Colonic mucosa (tissue), 4 donors: ENCODE results near the gene FIBCD1. TPM values are rescaled to one million over a fixed set of nuclear protein-coding genes. Genes with fewer than 3 reads are reported as not detected.

ENCODE experiments used
- DNase-seq: peaks from one replicate; pipeline ENCODE4 v3.0.0-alpha.2; 2020
- H3K27ac ChIP-seq: fragments of 200-600 bp; one replicate; pipeline ENCODE4 v1.8.0; 2021
- H3K27me3 ChIP-seq: fragments of 200-600 bp; one replicate; pipeline ENCODE4 v1.8.0; 2021
- H3K36me3 ChIP-seq: fragments of 200-600 bp; one replicate; pipeline ENCODE4 v1.8.0; 2021
- H3K4me1 ChIP-seq: fragments of 200-600 bp; one replicate; pipeline ENCODE4 v1.8.0; 2021; ENCODE audit warnings: mild to moderate bottlenecking
- H3K4me3 ChIP-seq: fragments of 200-600 bp; one replicate; pipeline ENCODE4 v1.8.0; 2021
- H3K9ac ChIP-seq, 2 donors: one replicate each; pipeline ENCODE4 v1.7.0; 2013; ENCODE audit warnings: control low read depth in 2 of 2, low read depth in 2 of 2, low read length in 2 of 2
- H3K9me3 ChIP-seq: fragments of 200-600 bp; one replicate; pipeline ENCODE4 v1.8.0; 2021
- CTCF ChIP-seq: fragments of 200-600 bp; IDR thresholded peaks from one replicate; pipeline ENCODE4 v1.8.0; 2022; ENCODE audit warnings: antibody characterized with exemption, mild to moderate bottlenecking
- intact Hi-C: fragments of 100-400 bp; cut with DNase I; formaldehyde crosslinking; loops from one replicate; pipeline ENCODE4 v1.14.1; 2022
- total RNA-seq, 2 donors: library from RNA; stranded (reverse); fragmentation: NEBNext Ultra II Directional in 1 of 2; extraction: Animal tissue kit (Norgen Biotek cat#: 25700) in 1 of 2; gene quantifications; one replicate each; pipeline ENCODE4 v1.2.1, GENCODE V29; 2021
- donor health status: healthy.
- donor health status: DM: no; HTN: no; CAD: no.
- donor health status: DM: no; HTN: no; CAD: no.

Gene FIBCD1
- total RNA-seq, 2 donors from 2014 or later: 9.0 to 32.9 TPM

DNA sequence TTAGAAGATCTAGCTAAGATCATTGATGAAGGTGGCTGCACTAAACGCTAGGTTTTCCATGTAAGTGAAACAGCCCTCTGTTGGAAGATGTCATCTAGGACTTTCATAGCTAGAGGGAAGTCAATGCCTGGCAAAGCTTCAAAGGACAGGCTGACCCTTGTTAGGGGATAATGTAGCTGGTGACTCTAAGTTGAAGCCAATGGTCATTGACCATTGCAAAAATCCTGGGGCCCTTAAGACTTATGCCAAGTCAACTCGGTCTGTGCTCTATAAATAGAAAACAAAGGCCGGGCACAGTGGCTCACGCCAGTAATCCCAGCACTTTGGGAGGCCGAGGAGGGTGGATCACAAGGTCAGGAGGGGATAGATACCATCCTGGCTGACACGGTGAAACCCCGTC lies 26.6 kb upstream of the FIBCD1 start:
- Histone ChIP-seq H3K27me3 (no peaks in the 10 kb centered on the region), H3K27ac (no peak overlapping the region), H3K9ac (no peak overlapping the region), H3K4me1 (no peaks in the 10 kb centered on the region), H3K4me3 (no peak overlapping the region), H3K36me3 (no peaks in the 10 kb centered on the region), H3K9me3 (no peaks in the 10 kb centered on the region)
- no peak for TF ChIP-seq CTCF
- intact Hi-C loops: no loop called here
- no peak for DNase-seq

GRCh38 chr9:130963916-130964315 lies 24.9 kb upstream of the FIBCD1 start:
- Histone ChIP-seq H3K27ac (no peak overlapping the region), H3K36me3 (no peaks in the 10 kb centered on the region), H3K4me3 (no peak overlapping the region), H3K9ac (no peak overlapping the region), H3K9me3 (no peaks in the 10 kb centered on the region), H3K4me1 (no peaks in the 10 kb centered on the region), H3K27me3 (no peaks in the 10 kb centered on the region)
- no peak for TF ChIP-seq CTCF
- intact Hi-C loops: no loop called here
- no peak for DNase-seq

- no peaks in the 10 kb centered on the region for H3K27me3 ChIP-seq
- intact Hi-C loops: no loop called here
- H3K9ac ChIP-seq: no peak overlapping the region
- H3K9me3 ChIP-seq: no peaks in the 10 kb centered on the region
- no peak overlapping the region for H3K4me3 ChIP-seq
- H3K36me3 ChIP-seq: no peaks in the 10 kb centered on the region
- no peak for DNase-seq
- no peaks in the 10 kb centered on the region for H3K4me1 ChIP-seq
- H3K27ac ChIP-seq: no peak overlapping the region
- no peak for TF ChIP-seq CTCF
Measured at GRCh38 chr9:130963337-130963908, 24.4 kb upstream of the FIBCD1 start.

- intact Hi-C loops: no loop called here
- no peaks in the 10 kb centered on the region for H3K27me3 ChIP-seq
- DNase-seq: no peak
- no peaks in the 10 kb centered on the region for H3K36me3 ChIP-seq
- TF ChIP-seq CTCF: no peak
- H3K4me1 ChIP-seq: no peaks in the 10 kb centered on the region
- no peak overlapping the region for H3K9ac ChIP-seq
- H3K4me3 ChIP-seq: no peak overlapping the region
- H3K27ac ChIP-seq: no peak overlapping the region
- no peaks in the 10 kb centered on the region for H3K9me3 ChIP-seq
Measured at GRCh38 chr9:130962418-130963316, 23.6 kb upstream of the FIBCD1 start.

DNA sequence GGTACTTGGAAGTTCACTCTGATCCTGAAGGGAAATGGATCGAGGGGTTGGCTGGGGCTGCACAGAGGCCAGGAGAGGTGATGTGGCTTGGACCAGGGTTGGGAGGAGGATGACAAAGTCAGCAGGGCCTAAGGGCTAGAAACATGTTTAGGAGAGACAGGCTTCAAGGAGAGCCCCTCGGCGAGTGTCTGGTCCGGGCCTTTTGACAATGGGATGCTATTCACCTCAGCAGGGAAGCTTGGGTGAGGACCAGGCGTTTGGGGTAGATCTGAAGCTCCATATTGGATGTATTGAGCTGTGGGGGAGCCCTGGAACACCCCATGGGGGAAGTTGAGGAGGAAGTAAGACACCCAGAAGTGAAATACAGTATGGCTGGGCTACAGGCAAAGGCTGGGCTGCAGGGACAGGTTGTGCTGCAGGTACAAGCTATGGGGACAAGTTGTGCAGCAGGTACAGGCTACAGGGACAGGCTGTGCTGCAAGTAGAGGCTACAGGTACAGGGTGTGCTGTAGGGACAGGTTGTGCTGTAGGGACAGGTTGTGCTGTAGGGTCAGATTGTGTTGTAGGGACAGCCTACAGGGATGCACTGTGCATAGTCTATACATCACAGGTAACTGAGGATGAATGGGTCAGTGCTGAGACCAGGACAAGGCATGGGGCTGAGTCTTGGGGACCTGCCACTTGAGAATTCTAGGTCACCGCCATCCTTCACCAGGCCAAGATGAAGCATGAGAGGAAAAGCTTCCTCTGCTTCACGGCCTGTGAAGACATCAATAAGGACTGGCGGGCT lies 22.7 kb upstream of the FIBCD1 start:
- intact Hi-C loops: no loop called here
- Histone ChIP-seq H3K9ac (no peak overlapping the region), H3K4me1 (no peaks in the 10 kb centered on the region), H3K27ac (no peak overlapping the region), H3K9me3 (no peaks in the 10 kb centered on the region), H3K27me3 (no peaks in the 10 kb centered on the region), H3K4me3 (no peak overlapping the region), H3K36me3 (no peaks in the 10 kb centered on the region)
- no peak for DNase-seq
- no peak for TF ChIP-seq CTCF
